H1 (cell line): ENCODE data around the gene AOPEP. TPM values are rescaled to one million over a fixed set of nuclear protein-coding genes. Genes with fewer than 3 reads are reported as not detected.

Source experiments
- NANOG ChIP-seq: IDR thresholded peaks from 2 replicates; pipeline ENCODE4 v1.6.1; 2011; ENCODE audit warnings: low read length, low read depth, mild to moderate bottlenecking, inconsistent platforms; ENCODE audit not compliant: insufficient read depth, poor library complexity, severe bottlenecking
- TEAD4 ChIP-seq: IDR thresholded peaks from 2 replicates; pipeline ENCODE4 v1.6.1; 2012; ENCODE audit warnings: low read depth, low read length, inconsistent platforms, mixed read lengths
- polyA plus RNA-seq, 7 experiments: library from polyadenylated mRNA; depleted of rRNA in 3 of 7; stranded (reverse) in 5 of 7; unstranded in 2 of 7; fragments of >200 nt in 5 of 7; fragments of 200-250 nt in 2 of 7; gene quantifications; 1 replicate in 5 of 7; 2 replicates in 1 of 7; 4 replicates in 1 of 7; pipeline versions ENCODE4 v1.2.1 to v1.2.3, GENCODE V29; 2011 to 2013; ENCODE audit warnings: missing spikeins in 2 of 7, mixed read lengths in 2 of 7
- total RNA-seq: library from RNA; stranded (reverse); fragmentation: NEBNext Ultra II Directional; extraction: Animal tissue kit (Norgen Biotek cat#: 25700); gene quantifications from 2 replicates; pipeline ENCODE4 v1.2.1, GENCODE V29; 2021
- TF ChIP-seq, protein P1 (sequence below): fragments of 300-600 bp; sonication (generic); IDR thresholded peaks from 2 replicates; pipeline ENCODE4 v1.7.1; 2012; ENCODE audit warnings: low read length, moderate library complexity, mild to moderate bottlenecking, inconsistent platforms; ENCODE audit not compliant: insufficient replicate concordance

AOPEP gene
- total and polyA plus RNA-seq, 2 of the 8 experiments (the other 6 are each of a cell fraction or from before 2014, with no cell fraction given), result 6.1 to 14.3 TPM

DNA sequence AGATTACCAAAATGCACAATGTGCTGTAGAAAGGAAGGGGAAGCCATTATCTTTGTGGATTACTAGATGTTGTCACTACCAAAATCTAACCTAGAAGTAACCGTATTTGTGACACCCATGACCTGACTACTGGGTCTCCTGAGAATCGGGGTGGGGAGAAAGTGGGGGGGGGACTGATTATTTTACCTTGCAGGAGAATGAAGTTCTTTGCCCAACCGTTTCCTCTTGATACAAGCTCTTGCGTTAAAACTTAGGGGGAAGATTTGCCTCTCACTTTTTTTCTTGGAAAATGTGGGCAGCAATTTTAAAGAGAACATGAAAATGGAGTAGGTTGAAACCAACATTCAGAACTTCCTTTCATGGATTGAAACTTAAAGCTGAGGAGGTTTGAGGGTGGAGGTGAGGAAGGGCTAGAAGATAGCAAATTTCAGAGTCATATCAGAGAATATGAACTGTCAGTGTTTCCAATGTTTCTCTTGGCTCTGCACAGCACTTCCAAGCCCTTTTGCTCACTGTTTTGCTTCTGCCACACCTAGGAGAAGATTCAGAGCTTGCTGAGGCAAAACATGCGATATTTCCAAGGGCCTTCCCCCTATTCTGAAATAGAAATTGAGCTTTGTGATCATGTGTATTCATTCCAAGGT lies 280.8 kb downstream of the AOPEP start (continued):
- TF ChIP-seq, protein P1, sequence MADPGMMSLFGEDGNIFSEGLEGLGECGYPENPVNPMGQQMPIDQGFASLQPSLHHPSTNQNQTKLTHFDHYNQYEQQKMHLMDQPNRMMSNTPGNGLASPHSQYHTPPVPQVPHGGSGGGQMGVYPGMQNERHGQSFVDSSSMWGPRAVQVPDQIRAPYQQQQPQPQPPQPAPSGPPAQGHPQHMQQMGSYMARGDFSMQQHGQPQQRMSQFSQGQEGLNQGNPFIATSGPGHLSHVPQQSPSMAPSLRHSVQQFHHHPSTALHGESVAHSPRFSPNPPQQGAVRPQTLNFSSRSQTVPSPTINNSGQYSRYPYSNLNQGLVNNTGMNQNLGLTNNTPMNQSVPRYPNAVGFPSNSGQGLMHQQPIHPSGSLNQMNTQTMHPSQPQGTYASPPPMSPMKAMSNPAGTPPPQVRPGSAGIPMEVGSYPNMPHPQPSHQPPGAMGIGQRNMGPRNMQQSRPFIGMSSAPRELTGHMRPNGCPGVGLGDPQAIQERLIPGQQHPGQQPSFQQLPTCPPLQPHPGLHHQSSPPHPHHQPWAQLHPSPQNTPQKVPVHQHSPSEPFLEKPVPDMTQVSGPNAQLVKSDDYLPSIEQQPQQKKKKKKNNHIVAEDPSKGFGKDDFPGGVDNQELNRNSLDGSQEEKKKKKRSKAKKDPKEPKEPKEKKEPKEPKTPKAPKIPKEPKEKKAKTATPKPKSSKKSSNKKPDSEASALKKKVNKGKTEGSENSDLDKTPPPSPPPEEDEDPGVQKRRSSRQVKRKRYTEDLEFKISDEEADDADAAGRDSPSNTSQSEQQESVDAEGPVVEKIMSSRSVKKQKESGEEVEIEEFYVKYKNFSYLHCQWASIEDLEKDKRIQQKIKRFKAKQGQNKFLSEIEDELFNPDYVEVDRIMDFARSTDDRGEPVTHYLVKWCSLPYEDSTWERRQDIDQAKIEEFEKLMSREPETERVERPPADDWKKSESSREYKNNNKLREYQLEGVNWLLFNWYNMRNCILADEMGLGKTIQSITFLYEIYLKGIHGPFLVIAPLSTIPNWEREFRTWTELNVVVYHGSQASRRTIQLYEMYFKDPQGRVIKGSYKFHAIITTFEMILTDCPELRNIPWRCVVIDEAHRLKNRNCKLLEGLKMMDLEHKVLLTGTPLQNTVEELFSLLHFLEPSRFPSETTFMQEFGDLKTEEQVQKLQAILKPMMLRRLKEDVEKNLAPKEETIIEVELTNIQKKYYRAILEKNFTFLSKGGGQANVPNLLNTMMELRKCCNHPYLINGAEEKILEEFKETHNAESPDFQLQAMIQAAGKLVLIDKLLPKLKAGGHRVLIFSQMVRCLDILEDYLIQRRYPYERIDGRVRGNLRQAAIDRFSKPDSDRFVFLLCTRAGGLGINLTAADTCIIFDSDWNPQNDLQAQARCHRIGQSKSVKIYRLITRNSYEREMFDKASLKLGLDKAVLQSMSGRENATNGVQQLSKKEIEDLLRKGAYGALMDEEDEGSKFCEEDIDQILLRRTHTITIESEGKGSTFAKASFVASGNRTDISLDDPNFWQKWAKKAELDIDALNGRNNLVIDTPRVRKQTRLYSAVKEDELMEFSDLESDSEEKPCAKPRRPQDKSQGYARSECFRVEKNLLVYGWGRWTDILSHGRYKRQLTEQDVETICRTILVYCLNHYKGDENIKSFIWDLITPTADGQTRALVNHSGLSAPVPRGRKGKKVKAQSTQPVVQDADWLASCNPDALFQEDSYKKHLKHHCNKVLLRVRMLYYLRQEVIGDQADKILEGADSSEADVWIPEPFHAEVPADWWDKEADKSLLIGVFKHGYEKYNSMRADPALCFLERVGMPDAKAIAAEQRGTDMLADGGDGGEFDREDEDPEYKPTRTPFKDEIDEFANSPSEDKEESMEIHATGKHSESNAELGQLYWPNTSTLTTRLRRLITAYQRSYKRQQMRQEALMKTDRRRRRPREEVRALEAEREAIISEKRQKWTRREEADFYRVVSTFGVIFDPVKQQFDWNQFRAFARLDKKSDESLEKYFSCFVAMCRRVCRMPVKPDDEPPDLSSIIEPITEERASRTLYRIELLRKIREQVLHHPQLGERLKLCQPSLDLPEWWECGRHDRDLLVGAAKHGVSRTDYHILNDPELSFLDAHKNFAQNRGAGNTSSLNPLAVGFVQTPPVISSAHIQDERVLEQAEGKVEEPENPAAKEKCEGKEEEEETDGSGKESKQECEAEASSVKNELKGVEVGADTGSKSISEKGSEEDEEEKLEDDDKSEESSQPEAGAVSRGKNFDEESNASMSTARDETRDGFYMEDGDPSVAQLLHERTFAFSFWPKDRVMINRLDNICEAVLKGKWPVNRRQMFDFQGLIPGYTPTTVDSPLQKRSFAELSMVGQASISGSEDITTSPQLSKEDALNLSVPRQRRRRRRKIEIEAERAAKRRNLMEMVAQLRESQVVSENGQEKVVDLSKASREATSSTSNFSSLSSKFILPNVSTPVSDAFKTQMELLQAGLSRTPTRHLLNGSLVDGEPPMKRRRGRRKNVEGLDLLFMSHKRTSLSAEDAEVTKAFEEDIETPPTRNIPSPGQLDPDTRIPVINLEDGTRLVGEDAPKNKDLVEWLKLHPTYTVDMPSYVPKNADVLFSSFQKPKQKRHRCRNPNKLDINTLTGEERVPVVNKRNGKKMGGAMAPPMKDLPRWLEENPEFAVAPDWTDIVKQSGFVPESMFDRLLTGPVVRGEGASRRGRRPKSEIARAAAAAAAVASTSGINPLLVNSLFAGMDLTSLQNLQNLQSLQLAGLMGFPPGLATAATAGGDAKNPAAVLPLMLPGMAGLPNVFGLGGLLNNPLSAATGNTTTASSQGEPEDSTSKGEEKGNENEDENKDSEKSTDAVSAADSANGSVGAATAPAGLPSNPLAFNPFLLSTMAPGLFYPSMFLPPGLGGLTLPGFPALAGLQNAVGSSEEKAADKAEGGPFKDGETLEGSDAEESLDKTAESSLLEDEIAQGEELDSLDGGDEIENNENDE, result no peak
- no peak for TF ChIP-seq NANOG
- no peak for TF ChIP-seq TEAD4
